ENCODE results near the gene AFDN. TPM values are rescaled to one million over a fixed set of nuclear protein-coding genes. Genes with fewer than 3 reads are reported as not detected.
A peak's percentile ranks its signal among the peaks of the same experiment; 100 is the strongest.

AFDN gene
- polyA plus RNA-seq, 1 experiment, result 20.4 TPM

DNA sequence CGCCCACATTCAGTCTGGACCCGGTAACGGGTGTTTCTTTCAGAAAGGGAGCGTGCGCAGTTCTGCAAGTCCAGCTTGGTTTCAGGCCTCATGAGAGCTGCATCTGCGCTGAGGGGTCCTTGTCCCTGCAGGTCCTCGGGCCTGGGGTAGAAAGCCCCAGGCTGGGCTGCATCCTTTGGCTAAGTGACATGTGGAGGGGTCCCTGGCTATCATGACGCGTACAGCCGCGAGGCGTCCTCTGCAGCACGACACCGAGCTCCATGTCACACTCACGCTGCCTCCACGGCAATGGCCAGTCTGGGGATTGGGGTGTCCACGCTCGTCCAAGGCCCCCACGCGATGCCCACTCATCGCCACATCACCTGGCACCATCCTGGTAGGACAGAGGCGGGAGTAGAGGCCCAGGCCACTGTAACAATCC is 169.0 kb downstream of the AFDN start:
- Histone ChIP-seq H3K36me3 (ENCODE audit: control insufficient read depth, insufficient read depth, low read length) (no peaks in the 10 kb centered on the region), H3K27me3 (ENCODE audit: control insufficient read depth, insufficient read depth, low read length) (0 out of 2 replicates have a peak, but pooled peaks cover 1% of the 10 kb centered on the region), H3K4me3 (ENCODE audit: low read depth, low read length) (no peak overlapping the region)
- DNase-seq (ENCODE audit: low read depth), result no peak
- ChIA-PET CTCF (interaction anchor here (0.6 kb wide), 1 partner anchor 159 kb away, joined by 3 read pairs; no protein-coding TSS in a partner anchor), POLR2A (no interaction called here)
- TF ChIP-seq CTCF (IDR thresholded peaks at IDR 0.05; ENCODE audit: insufficient read depth, low read depth, low read length), result no peak

- TF ChIP-seq CTCF (IDR thresholded peaks at IDR 0.05; ENCODE audit: insufficient read depth, low read depth, low read length), result 0 out of 2 replicates have a peak, but pooled peaks have one; percentile 8
- H3K4me3 ChIP-seq (ENCODE audit: low read depth, low read length), result no peak overlapping the region
- DNase-seq (ENCODE audit: low read depth), result no peak
- H3K27me3 ChIP-seq (ENCODE audit: control insufficient read depth, insufficient read depth, low read length), result 0 out of 2 replicates have a peak, but pooled peaks cover 1% of the 10 kb centered on the region
- H3K36me3 ChIP-seq (ENCODE audit: control insufficient read depth, insufficient read depth, low read length), result no peaks in the 10 kb centered on the region
- ChIA-PET POLR2A (no interaction called here), CTCF (no interaction called here)
Observed at GRCh38 chr6:167996424-167997199, 169.9 kb downstream of the AFDN start.

DNA sequence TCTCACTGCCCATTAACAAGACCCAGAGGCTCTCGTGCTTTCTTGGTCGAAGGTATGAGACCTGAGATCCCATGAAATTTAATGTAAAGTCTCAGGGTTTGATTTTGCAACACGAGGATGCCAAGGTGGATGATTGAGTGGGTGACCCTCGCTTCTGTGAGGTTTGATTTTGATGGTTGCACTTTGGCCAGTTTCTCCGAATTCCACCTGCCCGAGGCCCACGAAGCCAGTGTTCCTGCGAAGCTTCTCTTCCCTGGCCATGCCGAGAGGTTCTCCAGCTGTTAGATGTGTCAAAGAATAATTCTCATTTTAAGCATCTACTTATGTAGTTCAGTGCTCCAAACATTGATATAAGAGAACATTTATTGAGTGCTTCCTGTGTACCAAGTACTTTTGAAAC is 170.9 kb downstream of the AFDN start, which contains the start of gene KIF25:
KIF25 (plus strand) TSS at position 30 of the 400 bp plus-strand sequence. CDS start 31,915 bp downstream, outside the sequence.
- DNase-seq (ENCODE audit: low read depth), result no peak
- ChIA-PET CTCF (no interaction called here), POLR2A (no interaction called here)
- H3K36me3 ChIP-seq (ENCODE audit: control insufficient read depth, insufficient read depth, low read length), result no peaks in the 10 kb centered on the region
- no peak within 1 kb of the TSS for H3K4me3 ChIP-seq (ENCODE audit: low read depth, low read length)
- TF ChIP-seq CTCF (IDR thresholded peaks at IDR 0.05; ENCODE audit: insufficient read depth, low read depth, low read length), result no peak
- 0 out of 2 replicates have a peak, but pooled peaks cover 1% of the 10 kb centered on the region for H3K27me3 ChIP-seq (ENCODE audit: control insufficient read depth, insufficient read depth, low read length)

- ChIA-PET POLR2A (no interaction called here), CTCF (no interaction called here)
- no peak for TF ChIP-seq CTCF (IDR thresholded peaks at IDR 0.05; ENCODE audit: insufficient read depth, low read depth, low read length)
- DNase-seq (ENCODE audit: low read depth), result no peak
- Histone ChIP-seq H3K27me3 (ENCODE audit: control insufficient read depth, insufficient read depth, low read length) (0 out of 2 replicates have a peak, but pooled peaks cover 4% of the 10 kb centered on the region), H3K4me3 (ENCODE audit: low read depth, low read length) (no peak overlapping the region), H3K36me3 (ENCODE audit: control insufficient read depth, insufficient read depth, low read length) (no peaks in the 10 kb centered on the region)
Observed at GRCh38 chr6:167998215-167998614, 171.5 kb downstream of the AFDN start.

DNA sequence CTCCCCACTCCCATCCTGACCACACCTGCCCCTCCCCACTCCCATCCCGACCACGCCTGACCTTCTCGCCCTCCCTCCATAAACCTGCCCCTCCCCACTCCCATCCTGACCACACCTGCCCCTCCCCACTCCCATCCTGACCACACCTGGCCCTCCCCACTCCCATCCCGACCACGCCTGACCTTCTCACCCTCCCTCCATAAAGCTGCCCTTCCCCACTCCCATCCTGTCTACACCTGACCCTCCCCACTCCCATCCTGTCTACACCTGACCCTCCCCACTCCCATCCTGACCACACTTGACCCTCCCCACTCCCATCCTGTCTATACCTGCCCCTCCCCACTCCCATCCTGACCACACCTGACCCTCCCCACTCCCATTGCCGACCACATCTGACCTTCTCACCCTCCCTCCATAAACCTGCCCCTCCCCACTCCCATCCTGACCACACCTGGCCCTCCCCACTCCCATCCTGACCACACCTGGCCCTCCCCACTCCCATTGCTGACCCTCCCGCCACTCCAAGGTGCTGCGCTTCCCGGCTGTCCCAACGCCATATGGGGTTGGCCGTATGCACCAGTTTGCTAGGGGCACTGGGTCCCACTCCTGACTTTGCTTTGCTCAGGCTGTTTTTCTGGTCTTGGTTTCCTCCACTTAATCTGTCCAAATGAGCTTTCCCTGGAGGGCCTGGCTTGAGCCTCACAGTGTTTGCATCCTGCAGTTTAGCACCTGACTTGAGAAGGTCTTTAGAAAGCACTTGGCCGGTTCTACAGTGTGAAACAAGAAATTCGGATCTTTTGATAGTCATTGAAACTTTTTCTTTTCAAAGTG is 173.7 kb downstream of the AFDN start:
- H3K4me3 ChIP-seq (ENCODE audit: low read depth, low read length), result no peak overlapping the region
- H3K36me3 ChIP-seq (ENCODE audit: control insufficient read depth, insufficient read depth, low read length), result no peaks in the 10 kb centered on the region
- peaks cover 14% of the 10 kb centered on the region for H3K27me3 ChIP-seq (ENCODE audit: control insufficient read depth, insufficient read depth, low read length)
- TF ChIP-seq CTCF (IDR thresholded peaks at IDR 0.05; ENCODE audit: insufficient read depth, low read depth, low read length), result no peak
- no peak for DNase-seq (ENCODE audit: low read depth)
- ChIA-PET POLR2A (no interaction called here), CTCF (no interaction called here)
